ENCODE measurements around the gene DTX1.
"Not testable (repeated sequence)": the region's sequence is repeated elsewhere in the genome, so short reads cannot be mapped to it uniquely, and the experiment has no call there.

DTX1 gene

DNA sequence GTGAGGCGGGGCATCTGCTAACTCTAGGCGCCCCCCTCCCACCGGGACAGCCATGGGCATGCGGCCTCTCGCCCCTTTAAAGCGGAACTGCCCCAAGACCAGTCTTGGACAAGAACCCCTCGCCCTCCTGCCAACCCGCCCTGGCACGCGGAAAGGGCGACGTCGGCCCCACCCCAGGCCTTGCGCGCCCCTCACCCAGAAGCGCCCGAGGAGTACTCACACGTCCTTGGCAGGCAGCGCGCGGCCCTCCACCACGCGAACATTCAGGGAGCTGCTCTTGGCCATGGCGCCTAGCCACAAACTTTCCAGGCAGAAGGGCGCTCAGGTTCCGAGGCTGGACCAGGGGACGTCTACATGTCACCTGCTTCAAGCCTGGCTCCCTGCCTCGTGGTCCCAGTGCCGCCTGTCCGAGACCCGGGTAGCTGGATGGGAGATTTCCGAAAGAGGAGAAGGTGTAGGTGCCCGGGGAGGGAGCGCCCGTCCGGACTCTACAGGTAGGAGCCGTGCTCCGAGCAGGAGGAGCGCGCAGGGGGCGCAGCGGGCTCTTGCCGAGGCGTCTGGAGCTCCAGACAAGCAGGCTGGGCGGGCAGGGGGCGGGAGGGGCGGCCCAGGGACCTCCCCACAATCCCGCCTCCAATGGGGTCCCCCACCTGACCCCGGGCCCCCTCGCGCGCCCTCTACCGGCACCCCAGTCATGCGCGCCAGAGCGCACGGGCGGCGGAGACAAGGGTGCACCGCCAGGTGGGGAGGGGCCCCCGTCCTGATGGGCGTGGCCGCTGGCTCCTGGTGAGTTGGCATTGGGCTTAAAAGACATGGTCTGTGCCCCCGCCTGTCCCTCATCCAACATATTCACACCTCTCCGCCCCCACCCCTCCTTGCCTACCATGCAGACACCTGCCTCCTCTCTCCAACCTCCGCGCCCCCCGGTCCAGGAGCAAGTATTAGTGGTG lies 78.9 kb downstream of the DTX1 start, which contains the start of gene RASAL1:
Gene RASAL1, minus strand, starts transcription at position 584 of the 950 bp plus-strand sequence. Its CDS starts 299 bp downstream, at position 285.
- DNase-seq (ENCODE audit: low spot score) (no peak), FAIRE-seq (no peak)

- FAIRE-seq = no peak
These were observed 79.8 kb downstream of the DTX1 start for GRCh38 chr12:113136128-113136989.

DNA sequence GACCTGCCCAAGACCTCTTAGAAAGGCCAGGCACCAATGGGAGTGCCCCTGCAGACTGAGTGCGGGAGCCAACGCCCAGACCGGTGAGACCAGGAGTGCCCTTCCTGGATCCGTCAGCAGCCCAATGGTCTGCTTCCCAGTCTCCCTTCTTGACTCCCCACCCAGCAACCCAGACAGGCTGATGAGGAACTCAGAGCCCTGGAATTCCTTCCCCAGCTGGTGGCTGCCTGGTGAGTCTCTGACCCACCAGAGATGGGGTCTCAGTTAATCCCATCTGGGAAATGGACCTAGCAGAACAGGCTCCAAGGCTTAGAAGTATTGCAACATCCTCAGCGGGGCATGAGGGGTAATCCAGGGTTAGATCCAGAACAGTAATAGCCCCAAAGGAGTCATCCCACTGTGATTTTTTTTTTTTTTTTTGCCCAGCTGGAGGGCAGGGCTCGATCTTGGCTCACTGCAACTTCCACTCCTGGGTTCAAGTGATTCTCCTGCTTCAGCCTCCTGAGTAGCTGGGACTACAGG lies 80.5 kb downstream of the DTX1 start:
- FAIRE-seq = no peak
- DNase-seq (ENCODE audit: low spot score) = no peak

More at GRCh38 chr12:113136128-113136989, 79.8 kb downstream of the DTX1 start:
- peak; percentile 17 for DNase-seq (ENCODE audit: low spot score)

DNA sequence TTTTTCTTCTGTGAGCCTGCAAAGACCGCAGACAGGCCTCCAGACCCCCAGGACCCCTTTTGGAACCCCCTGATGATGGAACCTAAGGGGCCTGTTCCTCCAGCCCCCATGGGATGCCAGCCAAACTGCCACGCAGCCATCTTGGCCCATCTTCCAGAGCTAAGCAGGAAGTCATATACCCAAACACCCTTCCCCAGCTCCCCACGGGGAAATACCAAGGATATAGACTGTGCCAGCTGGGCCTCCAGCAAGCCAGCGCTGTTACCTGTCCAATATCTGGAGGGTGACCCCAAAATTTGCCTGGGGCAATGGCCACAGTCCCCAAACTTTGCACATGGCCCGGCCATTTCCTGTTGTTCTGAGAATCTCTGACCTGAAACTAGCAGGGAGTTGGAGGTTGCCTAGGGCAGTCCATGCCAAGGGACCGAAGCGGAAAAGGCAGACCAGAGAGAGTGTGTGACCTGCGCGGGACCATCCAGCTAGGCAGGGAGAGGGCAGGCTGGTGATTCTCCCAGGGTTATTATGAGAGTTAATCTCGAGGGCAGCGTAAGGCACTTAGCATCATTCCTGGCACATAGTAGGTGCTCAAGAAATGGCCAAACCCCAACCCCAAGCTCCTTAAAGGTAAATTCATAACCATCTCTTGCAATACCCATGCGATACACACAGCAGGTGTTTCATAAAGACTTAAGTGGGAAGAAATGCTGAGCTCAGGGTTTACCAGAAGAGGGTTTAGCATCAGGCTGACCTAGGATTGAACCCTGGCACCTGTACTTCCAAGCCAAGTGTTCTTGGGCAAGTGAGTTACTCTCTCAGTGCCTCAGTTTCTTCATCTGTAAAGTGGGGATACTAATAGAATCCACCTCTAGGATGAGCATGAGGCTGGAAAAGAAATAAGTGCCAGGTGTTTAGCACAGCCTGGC lies 81.6 kb downstream of the DTX1 start:
- DNase-seq (ENCODE audit: low spot score) (no peak), FAIRE-seq (no peak)

- FAIRE-seq (peak; percentile 85), DNase-seq (ENCODE audit: low spot score) (peak; percentile 70)
These were observed 82.3 kb downstream of the DTX1 start for GRCh38 chr12:113138826-113139225.

GRCh38 chr12:113140706-113141105 lies 84.2 kb downstream of the DTX1 start:
- no peak for DNase-seq (ENCODE audit: low spot score)
- FAIRE-seq = no peak

DNA sequence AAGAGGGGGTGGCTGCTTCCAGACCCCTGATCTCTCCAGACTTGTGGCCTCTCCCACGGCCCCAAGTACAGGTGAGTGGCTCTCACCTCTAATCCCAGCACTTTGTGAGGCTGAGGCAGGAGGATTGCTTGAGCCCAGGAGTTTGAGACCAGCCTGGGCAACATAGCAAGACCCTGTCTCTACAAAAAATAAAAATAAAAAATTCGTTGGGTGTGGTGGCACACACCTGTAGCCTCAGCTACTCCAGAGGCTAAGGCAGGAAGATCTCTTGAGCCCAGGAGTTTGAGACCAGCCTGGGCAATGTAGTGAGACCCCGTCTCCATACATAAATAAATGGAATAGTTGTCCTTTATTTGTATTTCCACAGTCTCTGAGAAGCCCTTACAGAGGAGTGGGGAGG lies 85.2 kb downstream of the DTX1 start:
- DNase-seq (ENCODE audit: low spot score); FAIRE-seq: not testable (repeated sequence)

DNA sequence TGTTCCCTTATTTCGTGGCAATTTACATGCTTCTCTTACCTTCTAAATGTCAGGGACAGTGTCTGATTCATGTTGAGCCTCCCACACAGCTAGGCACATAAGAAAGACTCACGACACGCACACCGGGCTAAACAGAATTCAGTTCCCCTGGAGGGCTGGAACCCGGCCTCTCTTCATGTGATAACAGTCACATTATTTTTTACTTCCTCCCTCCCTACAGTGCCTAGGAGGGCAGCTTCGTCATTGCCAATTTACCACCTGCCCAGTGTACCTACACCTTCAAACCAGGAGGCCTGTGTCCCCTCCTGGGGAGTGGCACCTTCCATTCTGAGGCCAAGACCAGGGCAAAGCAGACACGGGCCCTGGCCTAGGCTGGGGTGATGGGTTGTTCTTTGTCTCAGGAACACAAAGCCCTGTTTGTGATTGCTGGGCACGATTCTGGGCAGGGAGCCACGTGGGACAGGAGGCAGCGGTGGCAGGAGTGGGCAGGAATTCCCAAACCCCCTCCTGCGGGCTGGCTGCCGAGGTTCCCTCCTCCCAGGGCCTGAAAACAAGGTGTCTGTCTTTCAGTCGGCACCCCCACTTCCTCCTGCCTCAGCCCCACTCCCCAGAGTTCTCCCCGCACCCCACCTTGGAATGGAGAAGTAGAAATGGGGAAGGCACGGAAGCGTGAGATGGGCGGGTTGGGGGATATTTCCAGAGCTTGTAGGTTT lies 85.8 kb downstream of the DTX1 start:
- DNase-seq (ENCODE audit: low spot score) (no peak), FAIRE-seq (no peak)

DNA sequence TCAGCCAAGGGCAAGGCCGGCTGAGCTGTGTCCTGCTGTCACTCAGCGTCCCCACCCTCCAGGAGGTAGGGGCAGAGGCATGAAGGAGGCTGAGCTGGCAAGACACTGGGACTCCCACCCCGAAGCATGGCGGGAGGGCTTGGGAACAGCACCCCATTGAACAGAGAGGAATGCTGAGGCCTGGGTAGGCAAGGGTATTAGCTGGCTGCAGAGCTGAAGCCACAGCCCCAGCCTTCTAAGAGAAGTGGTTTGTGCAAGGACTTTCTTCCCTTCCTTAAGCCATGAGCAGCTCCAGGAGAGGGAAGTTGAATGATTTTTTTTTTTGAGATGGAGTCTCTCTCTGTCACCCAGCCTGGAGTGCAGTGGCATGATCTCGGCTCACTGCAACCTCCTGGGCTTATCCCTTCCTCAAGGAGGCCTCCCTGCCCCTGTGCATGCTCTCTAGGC lies 86.4 kb downstream of the DTX1 start:
- no peak for FAIRE-seq
- no peak for DNase-seq (ENCODE audit: low spot score)

GRCh38 chr12:113143959-113144358 lies 87.4 kb downstream of the DTX1 start:
- DNase-seq (ENCODE audit: low spot score) (no peak), FAIRE-seq (no peak)

- no peak for DNase-seq (ENCODE audit: low spot score)
- no peak for FAIRE-seq
These were observed 88.3 kb downstream of the DTX1 start for GRCh38 chr12:113144806-113145205.

- no peak for FAIRE-seq
These were observed 89.4 kb downstream of the DTX1 start for GRCh38 chr12:113145720-113146551.

GRCh38 chr12:113146999-113147398 lies 90.5 kb downstream of the DTX1 start:
- DNase-seq (ENCODE audit: low spot score) = no peak
- no peak for FAIRE-seq

More at GRCh38 chr12:113145720-113146551, 89.4 kb downstream of the DTX1 start:
- DNase-seq (ENCODE audit: low spot score) = no peak
